Neural progenitor cell (in vitro differentiated cells): ENCODE results near the gene FAM162B.

Source experiments
- EZH2 ChIP-seq: fragments of 200-600 bp; sonication (generic); IDR thresholded peaks from 2 replicates; pipeline ENCODE4 v1.6.1; 2017; ENCODE audit warnings: antibody characterized with exemption, mild to moderate bottlenecking, moderate library complexity
- TF ChIP-seq, protein P1 (sequence below): fragments of 200-600 bp; sonication (generic); IDR thresholded peaks from 2 replicates; pipeline ENCODE4 v1.5.1; 2017; ENCODE audit warnings: antibody characterized with exemption, mild to moderate bottlenecking

- TF ChIP-seq EZH2, result no peak
- TF ChIP-seq, protein P1, sequence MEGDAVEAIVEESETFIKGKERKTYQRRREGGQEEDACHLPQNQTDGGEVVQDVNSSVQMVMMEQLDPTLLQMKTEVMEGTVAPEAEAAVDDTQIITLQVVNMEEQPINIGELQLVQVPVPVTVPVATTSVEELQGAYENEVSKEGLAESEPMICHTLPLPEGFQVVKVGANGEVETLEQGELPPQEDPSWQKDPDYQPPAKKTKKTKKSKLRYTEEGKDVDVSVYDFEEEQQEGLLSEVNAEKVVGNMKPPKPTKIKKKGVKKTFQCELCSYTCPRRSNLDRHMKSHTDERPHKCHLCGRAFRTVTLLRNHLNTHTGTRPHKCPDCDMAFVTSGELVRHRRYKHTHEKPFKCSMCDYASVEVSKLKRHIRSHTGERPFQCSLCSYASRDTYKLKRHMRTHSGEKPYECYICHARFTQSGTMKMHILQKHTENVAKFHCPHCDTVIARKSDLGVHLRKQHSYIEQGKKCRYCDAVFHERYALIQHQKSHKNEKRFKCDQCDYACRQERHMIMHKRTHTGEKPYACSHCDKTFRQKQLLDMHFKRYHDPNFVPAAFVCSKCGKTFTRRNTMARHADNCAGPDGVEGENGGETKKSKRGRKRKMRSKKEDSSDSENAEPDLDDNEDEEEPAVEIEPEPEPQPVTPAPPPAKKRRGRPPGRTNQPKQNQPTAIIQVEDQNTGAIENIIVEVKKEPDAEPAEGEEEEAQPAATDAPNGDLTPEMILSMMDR, result no peak
These were observed 1.5 kb downstream of the FAM162B start for GRCh38 chr6:116763906-116764628.
